H1 (cell line): Measurements from ENCODE around the gene RIPPLY2. TPM values are rescaled to one million over a fixed set of nuclear protein-coding genes. Genes with fewer than 3 reads are reported as not detected.

Source experiments
- CTCF ChIA-PET: fragments of 300-600 bp; sonication (Branson Sonifier 250); formaldehyde crosslinking; loops from one replicate; lab custom pipeline; 2021; ENCODE audit not compliant: partially characterized antibody; lab: Charles Lee
- POLR2A ChIA-PET: fragments of 300-600 bp; sonication (Branson Sonifier 250); formaldehyde crosslinking; loops from one replicate; lab custom pipeline; 2021; ENCODE audit warnings: inconsistent platforms; ENCODE audit not compliant: partially characterized antibody; lab: Charles Lee
- DNase-seq, 2 experiments: peaks; one replicate each; pipeline versions ENCODE4 v3.0.0 to v3.0.0-alpha.2; 2010 to 2022; ENCODE audit warnings: low spot score in 2 of 2, low read depth in 1 of 2, mixed read lengths in 1 of 2
- FAIRE-seq: peaks from 2 replicates; lab custom pipeline; 2011; peaks lifted over from hg19 to GRCh38; lab: Jason Lieb, UNC
- H2AFZ ChIP-seq: 2 replicates; pipeline ENCODE4 v1.8.1; 2012; ENCODE audit warnings: low read length, inconsistent platforms
- H2AK5ac ChIP-seq: 2 replicates; pipeline ENCODE4 v1.6.1; 2013; ENCODE audit warnings: low read depth, low read length
- H2BK120ac ChIP-seq: replicated peaks from 2 replicates; pipeline ENCODE3; 2013; ENCODE audit warnings: low read depth, low read length, inconsistent platforms
- H2BK12ac ChIP-seq: 2 replicates; pipeline ENCODE4 v1.6.1; 2013; ENCODE audit warnings: low read depth, low read length
- H2BK15ac ChIP-seq: 2 replicates; pipeline ENCODE4 v1.6.1; 2013; ENCODE audit warnings: low read length
- H2BK20ac ChIP-seq: 2 replicates; pipeline ENCODE4 v1.6.1; 2013; ENCODE audit warnings: low read length
- H2BK5ac ChIP-seq: 2 replicates; pipeline ENCODE4 v1.6.1; 2013; ENCODE audit warnings: low read depth, low read length
- H3K14ac ChIP-seq: 2 replicates; pipeline ENCODE4 v1.6.1; 2013; ENCODE audit warnings: inconsistent platforms; ENCODE audit not compliant: insufficient read length
- H3K18ac ChIP-seq: 2 replicates; pipeline ENCODE4 v1.6.1; 2013; ENCODE audit warnings: low read length; ENCODE audit errors: extremely low read depth
- H3K23ac ChIP-seq: 2 replicates; pipeline ENCODE4 v1.6.1; 2013; ENCODE audit warnings: inconsistent platforms; ENCODE audit not compliant: insufficient read length
- H3K23me2 ChIP-seq: 2 replicates; pipeline ENCODE4 v1.6.1; 2013; ENCODE audit warnings: low read depth, low read length
- H3K27ac ChIP-seq: 2 replicates; pipeline ENCODE4 v1.6.1; 2011; ENCODE audit warnings: low read depth, low read length, inconsistent platforms
- H3K27me3 ChIP-seq, 4 experiments: replicated peaks in 1 of 4; 1 replicate in 1 of 4; 2 replicates in 3 of 4; pipeline versions ENCODE4 v1.6.1 to v1.8.1; 2011 to 2013; ENCODE audit warnings: low read length in 3 of 4, mild to moderate bottlenecking in 3 of 4, inconsistent platforms in 2 of 4, mixed read lengths in 2 of 4, moderate library complexity in 1 of 4; ENCODE audit not compliant: control insufficient read depth in 3 of 4, insufficient read depth in 3 of 4; ENCODE audit errors: extremely low read depth in 1 of 4
- H3K36me3 ChIP-seq, 4 experiments: 2 replicates each; pipeline versions ENCODE4 v1.6.1 to v1.8.1; 2011 to 2013; ENCODE audit warnings: mild to moderate bottlenecking in 4 of 4, low read length in 3 of 4, moderate library complexity in 2 of 4, control low read depth in 1 of 4, inconsistent platforms in 1 of 4; ENCODE audit not compliant: insufficient read depth in 4 of 4, control insufficient read depth in 2 of 4
- H3K4ac ChIP-seq: replicated peaks from 2 replicates; pipeline ENCODE3; 2013; ENCODE audit warnings: low read length, low read depth, mixed read lengths, inconsistent platforms; ENCODE audit not compliant: insufficient read length
- H3K4me1 ChIP-seq, 4 experiments: replicated peaks in 1 of 4; 1 replicate in 1 of 4; 2 replicates in 3 of 4; pipeline versions ENCODE4 v1.6.1 to v1.8.1; 2011 to 2013; ENCODE audit warnings: low read length in 3 of 4, inconsistent platforms in 2 of 4, mixed read lengths in 1 of 4; ENCODE audit not compliant: insufficient read depth in 4 of 4, control insufficient read depth in 3 of 4
- H3K4me2 ChIP-seq, 2 experiments: 2 replicates each; pipeline versions ENCODE4 v1.6.1 to v1.8.1; 2011 to 2013; ENCODE audit warnings: low read depth in 2 of 2, low read length in 2 of 2, control low read depth in 1 of 2, inconsistent platforms in 1 of 2, mild to moderate bottlenecking in 1 of 2; ENCODE audit not compliant: insufficient read depth in 1 of 2
- H3K4me3 ChIP-seq, 4 experiments: fragments of 200-600, 300-600 bp in 1 of 4; sonication (generic), shearing (Covaris generic), sonication (Bioruptor Twin) in 1 of 4; 2 replicates each; pipeline versions ENCODE4 v1.5.1 to v1.8.1; 2011 to 2016; ENCODE audit warnings: low read length in 4 of 4, low read depth in 3 of 4, control low read depth in 2 of 4, inconsistent platforms in 2 of 4, mild to moderate bottlenecking in 2 of 4, mixed read lengths in 1 of 4, moderate library complexity in 1 of 4; ENCODE audit not compliant: insufficient read depth in 2 of 4; ENCODE audit errors: extremely low read depth in 1 of 4
- H3K56ac ChIP-seq: replicated peaks from 2 replicates; pipeline ENCODE3; 2013; ENCODE audit warnings: low read depth, mild to moderate bottlenecking, mixed read lengths, low read length, inconsistent platforms; ENCODE audit not compliant: insufficient read length
- H3K79me1 ChIP-seq: 2 replicates; pipeline ENCODE4 v1.6.1; 2013; ENCODE audit warnings: low read depth, low read length, control low read depth
- H3K79me2 ChIP-seq, 2 experiments: 2 replicates each; pipeline versions ENCODE4 v1.6.1 to v1.8.1; 2012 to 2013; ENCODE audit warnings: low read length in 2 of 2, mild to moderate bottlenecking in 2 of 2, inconsistent platforms in 1 of 2; ENCODE audit not compliant: insufficient read depth in 2 of 2, control insufficient read depth in 1 of 2
- H3K9ac ChIP-seq, 4 experiments: replicated peaks in 1 of 4; 1 replicate in 1 of 4; 2 replicates in 3 of 4; pipeline versions ENCODE4 v1.6.1 to v1.8.1; 2011 to 2013; ENCODE audit warnings: low read depth in 3 of 4, low read length in 3 of 4, control low read depth in 2 of 4, mild to moderate bottlenecking in 2 of 4, moderate library complexity in 2 of 4, inconsistent platforms in 1 of 4; ENCODE audit errors: extremely low read depth in 1 of 4
- H3K9me3 ChIP-seq, 2 experiments: 2 replicates each; pipeline versions ENCODE4 v1.6.1 to v1.8.1; 2012 to 2013; ENCODE audit warnings: mild to moderate bottlenecking in 2 of 2, moderate library complexity in 2 of 2, control low read depth in 1 of 2, inconsistent platforms in 1 of 2, low read depth in 1 of 2, low read length in 1 of 2, mixed read lengths in 1 of 2; ENCODE audit not compliant: insufficient read depth in 2 of 2
- H4K20me1 ChIP-seq, 2 experiments: replicated peaks in 1 of 2; 2 replicates each; pipeline versions ENCODE3 to v1.8.1; 2011 to 2013; ENCODE audit warnings: inconsistent platforms in 2 of 2, low read length in 2 of 2, mild to moderate bottlenecking in 1 of 2; ENCODE audit not compliant: insufficient read depth in 2 of 2, control insufficient read depth in 1 of 2
- H4K5ac ChIP-seq: 2 replicates; pipeline ENCODE4 v1.6.1; 2013; ENCODE audit warnings: low read length, low read depth, mixed read lengths, inconsistent platforms; ENCODE audit not compliant: insufficient read length
- H4K8ac ChIP-seq: 2 replicates; pipeline ENCODE4 v1.8.0; 2013; ENCODE audit warnings: mild to moderate bottlenecking, moderate library complexity, low read length, inconsistent platforms; ENCODE audit not compliant: insufficient read depth; ENCODE audit errors: extremely low read depth
- H4K91ac ChIP-seq: replicated peaks from 2 replicates; pipeline ENCODE3; 2013; ENCODE audit warnings: low read length, mixed read lengths, inconsistent platforms; ENCODE audit not compliant: insufficient read length
- RAD21 ChIP-seq, 2 experiments: IDR thresholded peaks in 1 of 2; conservative IDR thresholded peaks in 1 of 2; 2 replicates each; pipeline ENCODE4 v1.6.1; 2011; ENCODE audit warnings: low read depth in 2 of 2, low read length in 2 of 2, improper control_type of control experiment in 1 of 2, inconsistent platforms in 1 of 2, mild to moderate bottlenecking in 1 of 2, moderate library complexity in 1 of 2
- RXRA ChIP-seq: IDR thresholded peaks from 2 replicates; pipeline ENCODE4 v1.6.1; 2011; ENCODE audit warnings: low read depth, mild to moderate bottlenecking, low read length, moderate library complexity; ENCODE audit not compliant: insufficient read depth
- WGBS, 2 experiments: shearing (Covaris generic) in 1 of 2; methylation state at CpG; one replicate each; pipeline versions ENCODE4 v1.1.6 to v1.1.7; 2013 to 2015; ENCODE audit warnings: low lambda C conversion rate in 2 of 2, mixed read lengths in 2 of 2, inconsistent platforms in 1 of 2, low coverage in 1 of 2, missing lambda C conversion rate in 1 of 2; ENCODE audit not compliant: insufficient replicate concordance in 2 of 2, insufficient coverage in 1 of 2, insufficient read length in 1 of 2; ENCODE audit errors: extremely low coverage in 1 of 2, missing lambda C conversion rate in 1 of 2; 5-methylcytosine and 5-hydroxymethylcytosine counted together
- polyA plus RNA-seq, 7 experiments: library from polyadenylated mRNA; depleted of rRNA in 3 of 7; stranded (reverse) in 5 of 7; unstranded in 2 of 7; fragments of >200 nt in 5 of 7; fragments of 200-250 nt in 2 of 7; gene quantifications; 1 replicate in 5 of 7; 2 replicates in 1 of 7; 4 replicates in 1 of 7; pipeline versions ENCODE4 v1.2.1 to v1.2.3, GENCODE V29; 2011 to 2013; ENCODE audit warnings: missing spikeins in 2 of 7, mixed read lengths in 2 of 7
- total RNA-seq: library from RNA; stranded (reverse); fragmentation: NEBNext Ultra II Directional; extraction: Animal tissue kit (Norgen Biotek cat#: 25700); gene quantifications from 2 replicates; pipeline ENCODE4 v1.2.1, GENCODE V29; 2021
- TF ChIP-seq, protein P1 (sequence below), 3 experiments: IDR thresholded peaks; 1 replicate in 2 of 3; 2 replicates in 1 of 3; pipeline versions ENCODE4 v1.5.1 to v1.6.1; 2011; ENCODE audit warnings: low read length in 3 of 3, mild to moderate bottlenecking in 3 of 3, inconsistent platforms in 2 of 3, low read depth in 1 of 3, moderate library complexity in 1 of 3; ENCODE audit not compliant: insufficient read depth in 1 of 3; ENCODE audit errors: control extremely low read depth in 1 of 3

The RIPPLY2 gene
- total and polyA plus RNA-seq, 2 of the 8 experiments (the other 6 are each of a cell fraction or from before 2014, with no cell fraction given) = 0.74 to 1.5 TPM

DNA sequence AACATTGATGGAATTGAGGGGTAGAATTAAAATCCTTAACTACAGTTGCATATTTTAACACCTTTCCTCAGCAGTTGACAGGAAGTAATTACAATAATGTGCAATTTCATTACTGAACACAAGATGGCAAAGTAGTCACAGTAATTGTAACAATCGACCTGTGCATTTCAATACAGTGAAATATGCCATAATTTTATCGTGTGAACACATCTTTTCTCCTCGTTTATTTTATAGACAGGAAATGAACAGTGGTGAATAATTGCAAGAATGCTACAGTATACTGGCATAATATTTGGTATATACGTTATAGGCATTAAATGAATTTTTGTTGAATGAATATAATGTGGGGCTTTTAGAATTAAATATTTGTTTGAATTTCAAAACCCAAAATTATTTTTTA lies 31.4 kb downstream of the RIPPLY2 start:
- no peak overlapping the region for H3K18ac ChIP-seq
- H3K4me2 ChIP-seq = no peak overlapping the region

More for the DNA sequence above, 31.4 kb downstream of the RIPPLY2 start:
- Histone ChIP-seq H4K20me1 (no peaks in the 10 kb centered on the region), H2BK12ac (no peak overlapping the region), H4K8ac (no peak overlapping the region), H3K79me1 (no peaks in the 10 kb centered on the region; the same call in 1 of the 2 replicates), H3K27ac (no peak overlapping the region), H3K23ac (no peak overlapping the region), H3K9ac (no peak overlapping the region), H3K23me2 (no peaks in the 10 kb centered on the region), H2BK5ac (no peak overlapping the region), H2AFZ (no peak overlapping the region), H3K56ac (no peak overlapping the region), H2AK5ac (no peak overlapping the region), H2BK120ac (no peak overlapping the region), H4K5ac (no peak overlapping the region), H3K4me1 (no peaks in the 10 kb centered on the region), H2BK20ac (no peak overlapping the region), H3K79me2 (peaks cover 0 to 4% of the 10 kb centered on the region in 2 experiments; a peak in 2 of 4 replicates), H3K4ac (no peak overlapping the region), H3K36me3 (no peaks in the 10 kb centered on the region), H3K27me3 (no peaks in the 10 kb centered on the region), H3K4me3 (no peak overlapping the region), H4K91ac (no peak overlapping the region), H3K14ac (no peak overlapping the region), H3K9me3 (no peaks in the 10 kb centered on the region), H2BK15ac (no peak overlapping the region)
- FAIRE-seq (peak; percentile 42), DNase-seq (no peak)
- ChIA-PET POLR2A (no interaction called here), CTCF (interaction anchor here (0.6 to 2.0 kb wide), 6 partner anchors 12 to 357 kb away, joined by 3 to 6 read pairs (median 4); no protein-coding TSS in a partner anchor)
- TF ChIP-seq, protein P1, sequence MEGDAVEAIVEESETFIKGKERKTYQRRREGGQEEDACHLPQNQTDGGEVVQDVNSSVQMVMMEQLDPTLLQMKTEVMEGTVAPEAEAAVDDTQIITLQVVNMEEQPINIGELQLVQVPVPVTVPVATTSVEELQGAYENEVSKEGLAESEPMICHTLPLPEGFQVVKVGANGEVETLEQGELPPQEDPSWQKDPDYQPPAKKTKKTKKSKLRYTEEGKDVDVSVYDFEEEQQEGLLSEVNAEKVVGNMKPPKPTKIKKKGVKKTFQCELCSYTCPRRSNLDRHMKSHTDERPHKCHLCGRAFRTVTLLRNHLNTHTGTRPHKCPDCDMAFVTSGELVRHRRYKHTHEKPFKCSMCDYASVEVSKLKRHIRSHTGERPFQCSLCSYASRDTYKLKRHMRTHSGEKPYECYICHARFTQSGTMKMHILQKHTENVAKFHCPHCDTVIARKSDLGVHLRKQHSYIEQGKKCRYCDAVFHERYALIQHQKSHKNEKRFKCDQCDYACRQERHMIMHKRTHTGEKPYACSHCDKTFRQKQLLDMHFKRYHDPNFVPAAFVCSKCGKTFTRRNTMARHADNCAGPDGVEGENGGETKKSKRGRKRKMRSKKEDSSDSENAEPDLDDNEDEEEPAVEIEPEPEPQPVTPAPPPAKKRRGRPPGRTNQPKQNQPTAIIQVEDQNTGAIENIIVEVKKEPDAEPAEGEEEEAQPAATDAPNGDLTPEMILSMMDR (IDR thresholded peaks at IDR 0.05; ENCODE audit: control extremely low read depth in 1 of 3, insufficient read depth in 1 of 3, low read depth in 1 of 3, low read length in 3 of 3) = peak in 2 of 3 experiments; percentile 20 to 56; a peak in 2 of 4 replicates
- no peak for TF ChIP-seq RXRA
- TF ChIP-seq RAD21 (IDR thresholded peaks at IDR 0.05 in 1 of 2, conservative IDR thresholded peaks at IDR 0.05 in 1 of 2; ENCODE audit: low read depth in 2 of 2, low read length in 2 of 2) = peak; percentile 85 to 92
- 64% methylated on average over 4 of the region's 4 CpGs; no CpG with 5 or more reads in 1 of the 2 experiments for WGBS, 2 experiments
